ENCODE results near the gene HECTD4.

HECTD4 gene

GRCh38 chr12:112288638-112289037 lies 93.6 kb downstream of the HECTD4 start:
- Histone ChIP-seq H3K27me3 (no peaks in the 10 kb centered on the region), H3K9me3 (no peaks in the 10 kb centered on the region), H3K27ac (no peak overlapping the region), H3K4me1 (ENCODE audit: control insufficient read depth in 1 of 2, insufficient read depth in 1 of 2, low read depth in 1 of 2, low read length in 1 of 2) (no peaks in the 10 kb centered on the region), H3K36me3 (peaks cover 8% of the 10 kb centered on the region), H3K4me3 (ENCODE audit: low read depth in 1 of 2, low read length in 1 of 2) (no peak overlapping the region)
- TF ChIP-seq, protein P1, sequence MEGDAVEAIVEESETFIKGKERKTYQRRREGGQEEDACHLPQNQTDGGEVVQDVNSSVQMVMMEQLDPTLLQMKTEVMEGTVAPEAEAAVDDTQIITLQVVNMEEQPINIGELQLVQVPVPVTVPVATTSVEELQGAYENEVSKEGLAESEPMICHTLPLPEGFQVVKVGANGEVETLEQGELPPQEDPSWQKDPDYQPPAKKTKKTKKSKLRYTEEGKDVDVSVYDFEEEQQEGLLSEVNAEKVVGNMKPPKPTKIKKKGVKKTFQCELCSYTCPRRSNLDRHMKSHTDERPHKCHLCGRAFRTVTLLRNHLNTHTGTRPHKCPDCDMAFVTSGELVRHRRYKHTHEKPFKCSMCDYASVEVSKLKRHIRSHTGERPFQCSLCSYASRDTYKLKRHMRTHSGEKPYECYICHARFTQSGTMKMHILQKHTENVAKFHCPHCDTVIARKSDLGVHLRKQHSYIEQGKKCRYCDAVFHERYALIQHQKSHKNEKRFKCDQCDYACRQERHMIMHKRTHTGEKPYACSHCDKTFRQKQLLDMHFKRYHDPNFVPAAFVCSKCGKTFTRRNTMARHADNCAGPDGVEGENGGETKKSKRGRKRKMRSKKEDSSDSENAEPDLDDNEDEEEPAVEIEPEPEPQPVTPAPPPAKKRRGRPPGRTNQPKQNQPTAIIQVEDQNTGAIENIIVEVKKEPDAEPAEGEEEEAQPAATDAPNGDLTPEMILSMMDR (IDR thresholded peaks at IDR 0.05), result no peak

DNA sequence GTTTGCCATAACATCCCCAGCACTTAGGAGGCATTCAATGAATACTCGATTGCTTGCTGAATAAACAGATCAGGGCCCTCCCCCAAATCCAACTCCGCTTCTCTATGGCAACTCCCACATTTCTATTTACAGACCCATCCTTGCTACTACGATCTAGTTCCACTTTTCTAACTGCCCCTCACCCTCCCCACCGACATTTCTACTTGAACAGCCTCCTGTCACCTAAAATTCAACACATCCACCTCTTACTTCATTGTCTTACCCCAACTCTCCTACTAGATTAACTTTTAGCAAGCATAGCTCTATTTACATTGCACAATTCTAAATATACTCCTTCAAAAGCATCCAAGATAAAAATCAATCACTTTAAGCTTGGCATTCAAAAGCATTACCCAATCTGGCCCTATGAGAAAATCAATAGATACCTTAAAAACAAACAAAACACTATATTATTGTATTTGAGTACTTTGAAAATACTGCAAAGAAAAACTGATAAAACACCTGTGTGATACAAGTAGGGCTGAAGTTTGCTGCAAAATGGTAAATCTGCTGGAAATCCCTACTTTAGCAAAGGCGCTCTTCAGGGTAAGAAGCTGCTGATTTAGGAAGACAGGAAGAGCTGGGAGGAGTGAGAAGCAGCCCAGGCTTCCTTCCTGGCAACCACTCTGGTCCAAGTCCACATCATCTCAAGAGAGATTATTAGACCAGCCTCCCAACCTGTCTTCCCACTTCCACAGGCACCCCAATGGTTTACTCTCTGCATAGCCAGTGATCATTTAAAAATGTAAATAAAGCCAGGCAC lies 96.4 kb downstream of the HECTD4 start:
- no peaks in the 10 kb centered on the region for H3K27me3 ChIP-seq
- TF ChIP-seq, protein P1 (IDR thresholded peaks at IDR 0.05), result no peak
- H3K36me3 ChIP-seq, result peaks cover 11% of the 10 kb centered on the region
- no peaks in the 10 kb centered on the region for H3K9me3 ChIP-seq
- H3K4me1 ChIP-seq (ENCODE audit: control insufficient read depth in 1 of 2, insufficient read depth in 1 of 2, low read depth in 1 of 2, low read length in 1 of 2), result no peaks in the 10 kb centered on the region
- no peak overlapping the region for H3K4me3 ChIP-seq (ENCODE audit: low read depth in 1 of 2, low read length in 1 of 2)
- H3K27ac ChIP-seq, result no peak overlapping the region

DNA sequence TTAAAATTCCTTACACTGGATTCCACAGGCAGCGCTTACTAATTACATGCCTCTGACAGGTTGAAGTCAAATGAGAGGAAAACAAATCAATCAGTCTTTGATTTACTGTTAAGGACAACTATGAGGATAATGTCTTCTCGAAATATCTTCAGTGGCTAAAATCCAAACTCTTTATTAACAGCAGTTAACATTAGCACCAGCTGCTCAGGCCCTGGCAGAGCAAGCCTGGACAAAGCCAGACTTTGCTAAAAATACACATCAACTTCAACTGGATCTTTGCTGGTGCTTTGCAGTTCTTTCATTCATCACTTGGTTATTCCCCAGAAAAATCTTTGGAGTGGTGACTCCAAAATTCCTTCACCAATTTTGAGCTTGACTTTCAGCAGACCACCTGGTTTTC lies 98.7 kb downstream of the HECTD4 start:
- H3K27ac ChIP-seq, result no peak overlapping the region
- no peaks in the 10 kb centered on the region for H3K9me3 ChIP-seq
- peaks cover 14% of the 10 kb centered on the region for H3K36me3 ChIP-seq
- no peaks in the 10 kb centered on the region for H3K4me1 ChIP-seq (ENCODE audit: control insufficient read depth in 1 of 2, insufficient read depth in 1 of 2, low read depth in 1 of 2, low read length in 1 of 2)
- TF ChIP-seq, protein P1 (IDR thresholded peaks at IDR 0.05), result no peak
- no peaks in the 10 kb centered on the region for H3K27me3 ChIP-seq
- no peak overlapping the region for H3K4me3 ChIP-seq (ENCODE audit: low read depth in 1 of 2, low read length in 1 of 2)

GRCh38 chr12:112282920-112283319 lies 99.3 kb downstream of the HECTD4 start:
- Histone ChIP-seq H3K36me3 (peaks cover 20% of the 10 kb centered on the region), H3K27me3 (no peaks in the 10 kb centered on the region), H3K4me1 (ENCODE audit: control insufficient read depth in 1 of 2, insufficient read depth in 1 of 2, low read depth in 1 of 2, low read length in 1 of 2) (no peaks in the 10 kb centered on the region), H3K27ac (no peak overlapping the region), H3K4me3 (ENCODE audit: low read depth in 1 of 2, low read length in 1 of 2) (no peak overlapping the region), H3K9me3 (no peaks in the 10 kb centered on the region)
- TF ChIP-seq, protein P1 (IDR thresholded peaks at IDR 0.05), result no peak

DNA sequence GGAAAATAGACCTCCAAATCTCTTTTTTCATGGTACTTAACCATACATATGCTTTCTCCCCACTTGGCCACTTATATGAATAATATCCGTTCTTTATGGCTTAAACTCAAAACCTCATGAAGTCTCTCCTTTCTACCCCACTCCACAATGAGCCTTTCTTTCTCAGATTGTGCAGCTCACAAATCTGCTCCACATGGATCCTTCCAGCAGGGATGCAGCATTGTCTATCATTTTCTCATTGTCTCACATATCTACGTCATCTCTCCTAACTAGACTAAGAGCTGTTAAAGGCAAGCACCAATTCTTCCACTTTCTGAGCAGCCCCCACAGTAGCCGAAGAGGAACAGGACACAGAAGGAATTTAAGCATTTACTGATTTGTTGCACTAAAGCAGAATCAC lies 106.4 kb downstream of the HECTD4 start:
- no peaks in the 10 kb centered on the region for H3K4me1 ChIP-seq (ENCODE audit: control insufficient read depth in 1 of 2, insufficient read depth in 1 of 2, low read depth in 1 of 2, low read length in 1 of 2)
- H3K9me3 ChIP-seq, result no peaks in the 10 kb centered on the region
- no peaks in the 10 kb centered on the region for H3K27me3 ChIP-seq
- TF ChIP-seq, protein P1 (IDR thresholded peaks at IDR 0.05), result no peak
- no peak overlapping the region for H3K4me3 ChIP-seq (ENCODE audit: low read depth in 1 of 2, low read length in 1 of 2)
- H3K36me3 ChIP-seq, result peaks cover 58% of the 10 kb centered on the region
- H3K27ac ChIP-seq, result no peak overlapping the region
